ENCODE data around the gene EBI3.

Gene EBI3

DNA sequence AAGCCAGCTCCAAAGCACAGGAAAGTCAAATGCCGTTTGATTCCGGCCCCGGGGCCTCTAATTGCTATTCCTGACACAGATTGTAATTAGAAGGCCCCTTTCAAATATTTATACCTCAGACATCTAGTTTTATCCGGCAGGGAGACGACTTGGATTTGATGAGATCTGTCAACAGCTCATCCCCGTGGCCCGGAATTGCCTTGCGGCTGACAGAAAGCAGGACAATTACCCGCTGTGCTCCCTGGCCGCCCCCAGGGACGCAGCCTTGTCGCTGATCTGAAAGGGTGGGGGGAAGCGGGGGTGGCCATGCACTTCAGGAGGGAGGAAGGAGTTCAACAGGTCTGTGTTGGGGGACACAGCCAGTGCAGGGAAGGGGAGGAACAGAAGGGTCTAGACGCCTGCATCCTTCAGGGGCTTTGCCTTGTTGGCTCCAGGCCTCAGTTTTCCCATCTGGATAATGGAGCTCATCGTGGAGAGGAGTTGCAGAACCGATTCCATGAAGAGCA lies 47.9 kb downstream of the EBI3 start:
- no peak overlapping the region for H3K4me3 ChIP-seq (ENCODE audit: control insufficient read depth in 1 of 7, extremely low read depth in 1 of 7, insufficient read depth in 4 of 7, low read depth in 2 of 7, low read length in 6 of 7)
- no peak for DNase-seq
- WGBS (ENCODE audit: insufficient coverage) = 54% methylated on average over 13 of the region's 16 CpGs
- peaks cover 0 to 27% (median 23%) of the 10 kb centered on the region in 4 experiments for H3K4me1 ChIP-seq (ENCODE audit: control extremely low read depth in 1 of 4, control insufficient read depth in 4 of 4, insufficient read depth in 4 of 4, low read length in 3 of 4)
- H3K27me3 ChIP-seq (replicated peaks in 2 of 5; ENCODE audit: control insufficient read depth in 4 of 5, insufficient read depth in 5 of 5, low read length in 4 of 5) = peaks cover 0 to 26% (median 6%) of the 10 kb centered on the region in 5 experiments
- POLR2A ChIA-PET = interaction anchor here (0.6 kb wide), 2 partner anchors 198 to 904 kb away, joined by 4 read pairs; no protein-coding TSS in a partner anchor
- no peaks in the 10 kb centered on the region for H3K9me3 ChIP-seq (ENCODE audit: control extremely low read depth in 1 of 5, control insufficient read depth in 4 of 5, insufficient read depth in 2 of 5, low read depth in 1 of 5, low read length in 4 of 5)
- peaks cover 0 to 2% (median 0%) of the 10 kb centered on the region in 4 experiments for H3K36me3 ChIP-seq (ENCODE audit: control insufficient read depth in 4 of 4, insufficient read depth in 4 of 4, low read length in 3 of 4)
- CTCF ChIA-PET = interaction anchor here (0.7 to 2.0 kb wide), 5 partner anchors 10 to 75 kb away, joined by 3 to 12 read pairs (median 3); no protein-coding TSS in a partner anchor
- no peak overlapping the region for H3K27ac ChIP-seq (ENCODE audit: insufficient read depth in 1 of 2, low read depth in 1 of 2, low read length in 2 of 2, poor library complexity in 1 of 2, severe bottlenecking in 2 of 2)

DNA sequence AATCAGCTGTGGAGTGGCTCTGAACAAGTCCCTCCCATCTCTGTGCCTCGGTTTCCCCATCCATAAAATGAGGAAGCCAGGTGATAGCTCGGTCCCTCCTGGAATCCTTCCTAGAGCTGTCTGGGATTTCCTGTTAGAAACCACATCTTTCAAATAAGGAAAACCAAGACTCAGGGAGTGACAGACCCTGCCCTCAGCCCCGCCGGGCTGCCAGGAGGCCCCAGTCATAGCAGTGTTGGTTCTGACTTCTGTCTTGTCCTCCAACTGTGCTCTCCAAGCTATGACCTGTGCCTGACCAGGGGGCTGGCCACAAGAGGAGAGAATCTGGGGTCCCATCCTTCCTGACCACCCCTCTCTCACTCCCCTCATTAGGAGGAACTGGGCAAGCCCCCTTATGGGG lies 48.7 kb downstream of the EBI3 start:
- Histone ChIP-seq H3K9me3 (ENCODE audit: control extremely low read depth in 1 of 5, control insufficient read depth in 4 of 5, insufficient read depth in 2 of 5, low read depth in 1 of 5, low read length in 4 of 5) (no peaks in the 10 kb centered on the region), H3K27ac (ENCODE audit: insufficient read depth in 1 of 2, low read depth in 1 of 2, low read length in 2 of 2, poor library complexity in 1 of 2, severe bottlenecking in 2 of 2) (no peak overlapping the region), H3K4me3 (ENCODE audit: control insufficient read depth in 1 of 7, extremely low read depth in 1 of 7, insufficient read depth in 4 of 7, low read depth in 2 of 7, low read length in 6 of 7) (peak overlapping the region in 2 of 7 experiments; percentile 33 to 72), H3K36me3 (ENCODE audit: control insufficient read depth in 4 of 4, insufficient read depth in 4 of 4, low read length in 3 of 4) (no peaks in the 10 kb centered on the region), H3K4me1 (ENCODE audit: control extremely low read depth in 1 of 4, control insufficient read depth in 4 of 4, insufficient read depth in 4 of 4, low read length in 3 of 4) (peaks cover 0 to 27% (median 23%) of the 10 kb centered on the region in 4 experiments), H3K27me3 (replicated peaks in 2 of 5; ENCODE audit: control insufficient read depth in 4 of 5, insufficient read depth in 5 of 5, low read length in 4 of 5) (peaks cover 0 to 31% (median 6%) of the 10 kb centered on the region in 5 experiments)
- WGBS (ENCODE audit: insufficient coverage) = 5% methylated on average over 4 of the region's 4 CpGs
- POLR2A ChIA-PET = interaction anchor here (0.6 kb wide), 1 partner anchor 197 kb away, joined by 4 read pairs; no protein-coding TSS in a partner anchor
- no peak for DNase-seq
- CTCF ChIA-PET = interaction anchor here (0.7 to 2.0 kb wide), 3 partner anchors 11 to 75 kb away, joined by 3 to 12 read pairs (median 3); no protein-coding TSS in a partner anchor

DNA sequence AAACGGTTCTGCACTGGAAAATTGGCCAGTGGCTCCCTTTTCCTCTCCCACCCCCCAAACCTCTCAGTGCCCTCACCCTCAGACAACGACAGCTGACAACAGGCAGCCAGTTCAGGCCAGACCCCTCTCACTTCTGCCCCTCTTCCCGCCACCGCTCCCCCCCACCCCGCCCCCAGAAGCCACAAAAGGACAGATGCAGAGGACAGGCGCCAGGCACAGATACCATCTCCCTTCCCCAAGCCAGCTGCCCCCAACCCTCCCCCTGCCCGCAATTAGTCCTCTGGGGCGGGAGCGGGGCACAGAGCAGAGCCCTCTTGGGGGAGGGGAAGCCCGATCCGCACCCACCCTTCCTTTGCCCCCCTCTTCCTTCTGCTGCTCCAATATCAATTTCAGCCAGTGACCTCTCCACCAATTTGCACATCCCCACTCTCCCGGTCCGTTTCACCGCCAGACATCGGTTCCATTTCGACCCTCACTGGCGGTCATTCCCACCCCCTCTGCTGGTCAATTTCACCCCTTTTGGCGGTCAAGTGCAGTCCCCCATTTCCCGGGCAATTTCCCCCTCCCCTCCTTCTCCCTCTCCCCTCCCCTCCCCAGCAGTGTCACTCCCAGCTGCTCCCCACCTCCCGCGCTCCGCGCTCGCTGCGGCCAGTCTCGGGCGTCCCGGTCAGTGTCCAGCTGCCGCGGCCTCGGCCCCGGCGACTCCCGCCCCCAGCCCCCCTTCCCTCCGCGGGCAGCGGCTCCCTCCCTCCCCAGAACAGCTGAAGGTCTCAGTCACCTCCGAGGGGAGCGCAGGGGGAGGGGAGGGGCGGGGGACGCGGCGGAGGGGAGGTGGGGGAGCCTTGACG lies 49.3 kb downstream of the EBI3 start, which contains the start of gene SHD:
TSS of gene SHD (plus strand) at position 848 of the 848 bp plus-strand sequence. CDS start 798 bp downstream, outside the sequence.
- H3K27ac ChIP-seq (ENCODE audit: insufficient read depth in 1 of 2, low read depth in 1 of 2, low read length in 2 of 2, poor library complexity in 1 of 2, severe bottlenecking in 2 of 2) = no peak within 1 kb of the TSS
- 0% methylated on average over 14 of the region's 44 CpGs for WGBS (ENCODE audit: insufficient coverage)
- ChIA-PET CTCF (interaction anchor here (0.6 to 2.0 kb wide), 4 partner anchors 11 to 75 kb away, joined by 3 to 12 read pairs (median 3); no protein-coding TSS in a partner anchor), POLR2A (no interaction called here)
- H3K4me3 ChIP-seq (ENCODE audit: control insufficient read depth in 1 of 7, extremely low read depth in 1 of 7, insufficient read depth in 4 of 7, low read depth in 2 of 7, low read length in 6 of 7) = peak within 1 kb of the TSS; percentile 13 to 72 (median 48)
- peaks cover 0 to 33% (median 6%) of the 10 kb centered on the region in 5 experiments for H3K27me3 ChIP-seq (replicated peaks in 2 of 5; ENCODE audit: control insufficient read depth in 4 of 5, insufficient read depth in 5 of 5, low read length in 4 of 5)
- peak in 2 of 3 donors; percentile 53 to 66 for DNase-seq
- H3K36me3 ChIP-seq (ENCODE audit: control insufficient read depth in 4 of 4, insufficient read depth in 4 of 4, low read length in 3 of 4) = no peaks in the 10 kb centered on the region
- no peaks in the 10 kb centered on the region for H3K9me3 ChIP-seq (ENCODE audit: control extremely low read depth in 1 of 5, control insufficient read depth in 4 of 5, insufficient read depth in 2 of 5, low read depth in 1 of 5, low read length in 4 of 5)
- peaks cover 0 to 27% (median 23%) of the 10 kb centered on the region in 4 experiments for H3K4me1 ChIP-seq (ENCODE audit: control extremely low read depth in 1 of 4, control insufficient read depth in 4 of 4, insufficient read depth in 4 of 4, low read length in 3 of 4)

- Histone ChIP-seq H3K27me3 (replicated peaks in 2 of 5; ENCODE audit: control insufficient read depth in 4 of 5, insufficient read depth in 5 of 5, low read length in 4 of 5) (peaks cover 0 to 34% (median 6%) of the 10 kb centered on the region in 5 experiments), H3K9me3 (ENCODE audit: control extremely low read depth in 1 of 5, control insufficient read depth in 4 of 5, insufficient read depth in 2 of 5, low read depth in 1 of 5, low read length in 4 of 5) (no peaks in the 10 kb centered on the region), H3K27ac (ENCODE audit: insufficient read depth in 1 of 2, low read depth in 1 of 2, low read length in 2 of 2, poor library complexity in 1 of 2, severe bottlenecking in 2 of 2) (no peak overlapping the region), H3K36me3 (ENCODE audit: control insufficient read depth in 4 of 4, insufficient read depth in 4 of 4, low read length in 3 of 4) (no peaks in the 10 kb centered on the region), H3K4me3 (ENCODE audit: control insufficient read depth in 1 of 7, extremely low read depth in 1 of 7, insufficient read depth in 4 of 7, low read depth in 2 of 7, low read length in 6 of 7) (peak overlapping the region; percentile 13 to 72 (median 47)), H3K4me1 (ENCODE audit: control extremely low read depth in 1 of 4, control insufficient read depth in 4 of 4, insufficient read depth in 4 of 4, low read length in 3 of 4) (peaks cover 0 to 27% (median 23%) of the 10 kb centered on the region in 4 experiments)
- peak in 1 of 3 donors; percentile 31 for DNase-seq
- CTCF ChIA-PET = interaction anchor here (1.5 kb wide), 1 partner anchor 75 kb away, joined by 3 read pairs; no protein-coding TSS in a partner anchor
- WGBS (ENCODE audit: insufficient coverage) = under 1% methylated on average over 18 of the region's 30 CpGs
- POLR2A ChIA-PET = no interaction called here
These were observed 49.9 kb downstream of the EBI3 start for GRCh38 chr19:4279267-4279529.

DNA sequence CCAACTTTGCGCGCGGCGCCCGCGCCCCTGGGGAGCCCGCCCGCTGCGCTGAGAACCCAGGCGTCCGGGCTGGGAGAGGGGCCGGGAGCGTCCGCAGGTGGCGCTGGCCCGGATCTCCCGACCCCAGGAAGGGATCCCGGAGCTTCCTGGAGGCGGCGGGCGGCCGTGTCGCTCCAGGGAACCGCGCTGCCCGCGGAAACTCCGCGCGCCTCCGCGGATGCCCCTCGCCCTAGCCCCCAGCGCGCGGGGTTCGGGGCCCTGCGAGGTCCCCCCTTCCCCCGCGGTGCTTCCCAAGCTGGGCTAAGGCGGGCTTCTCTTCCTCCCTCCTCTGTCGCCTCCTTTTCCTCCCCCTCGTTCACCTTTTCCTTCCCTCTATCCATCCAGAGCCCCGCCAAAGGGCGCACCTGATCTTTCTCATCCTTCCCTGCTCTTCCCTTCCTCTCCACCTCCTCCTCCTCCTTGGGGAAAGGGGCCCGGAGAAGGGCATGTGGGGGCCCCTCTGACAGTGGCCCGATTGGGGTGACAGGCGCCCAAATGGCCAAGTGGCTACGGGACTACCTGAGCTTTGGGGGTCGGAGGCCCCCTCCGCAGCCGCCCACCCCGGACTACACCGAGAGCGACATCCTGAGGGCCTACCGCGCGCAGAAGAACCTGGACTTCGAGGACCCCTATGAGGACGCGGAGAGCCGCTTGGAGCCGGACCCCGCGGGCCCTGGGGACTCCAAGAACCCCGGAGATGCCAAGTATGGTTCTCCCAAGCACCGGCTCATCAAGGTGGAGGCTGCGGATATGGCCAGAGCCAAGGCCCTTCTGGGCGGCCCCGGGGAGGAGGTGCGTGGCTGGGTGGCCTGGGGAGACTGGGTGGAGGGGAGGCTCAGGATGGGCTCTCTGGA lies 50.5 kb downstream of the EBI3 start:
- ChIA-PET POLR2A (interaction anchor here (0.6 kb wide), 1 partner anchor 216 kb away, joined by 5 read pairs; no protein-coding TSS in a partner anchor), CTCF (interaction anchor here (1.0 to 1.6 kb wide), 5 partner anchors 12 to 74 kb away, joined by 3 to 6 read pairs (median 3); partner anchors contain the start of gene MPND)
- whole genome bisulfite sequencing (ENCODE audit: insufficient coverage) = 6% methylated on average over 57 of the region's 71 CpGs
- no peak for DNase-seq
- H3K27me3 ChIP-seq (replicated peaks in 2 of 5; ENCODE audit: control insufficient read depth in 4 of 5, insufficient read depth in 5 of 5, low read length in 4 of 5) = peaks cover 0 to 40% (median 6%) of the 10 kb centered on the region in 5 experiments
- no peaks in the 10 kb centered on the region for H3K9me3 ChIP-seq (ENCODE audit: control extremely low read depth in 1 of 5, control insufficient read depth in 4 of 5, insufficient read depth in 2 of 5, low read depth in 1 of 5, low read length in 4 of 5)
- H3K36me3 ChIP-seq (ENCODE audit: control insufficient read depth in 4 of 4, insufficient read depth in 4 of 4, low read length in 3 of 4) = no peaks in the 10 kb centered on the region
- peak overlapping the region; percentile 13 to 72 (median 47) for H3K4me3 ChIP-seq (ENCODE audit: control insufficient read depth in 1 of 7, extremely low read depth in 1 of 7, insufficient read depth in 4 of 7, low read depth in 2 of 7, low read length in 6 of 7)
- H3K27ac ChIP-seq (ENCODE audit: insufficient read depth in 1 of 2, low read depth in 1 of 2, low read length in 2 of 2, poor library complexity in 1 of 2, severe bottlenecking in 2 of 2) = no peak overlapping the region
- peaks cover 0 to 27% (median 23%) of the 10 kb centered on the region in 4 experiments for H3K4me1 ChIP-seq (ENCODE audit: control extremely low read depth in 1 of 4, control insufficient read depth in 4 of 4, insufficient read depth in 4 of 4, low read length in 3 of 4)

DNA sequence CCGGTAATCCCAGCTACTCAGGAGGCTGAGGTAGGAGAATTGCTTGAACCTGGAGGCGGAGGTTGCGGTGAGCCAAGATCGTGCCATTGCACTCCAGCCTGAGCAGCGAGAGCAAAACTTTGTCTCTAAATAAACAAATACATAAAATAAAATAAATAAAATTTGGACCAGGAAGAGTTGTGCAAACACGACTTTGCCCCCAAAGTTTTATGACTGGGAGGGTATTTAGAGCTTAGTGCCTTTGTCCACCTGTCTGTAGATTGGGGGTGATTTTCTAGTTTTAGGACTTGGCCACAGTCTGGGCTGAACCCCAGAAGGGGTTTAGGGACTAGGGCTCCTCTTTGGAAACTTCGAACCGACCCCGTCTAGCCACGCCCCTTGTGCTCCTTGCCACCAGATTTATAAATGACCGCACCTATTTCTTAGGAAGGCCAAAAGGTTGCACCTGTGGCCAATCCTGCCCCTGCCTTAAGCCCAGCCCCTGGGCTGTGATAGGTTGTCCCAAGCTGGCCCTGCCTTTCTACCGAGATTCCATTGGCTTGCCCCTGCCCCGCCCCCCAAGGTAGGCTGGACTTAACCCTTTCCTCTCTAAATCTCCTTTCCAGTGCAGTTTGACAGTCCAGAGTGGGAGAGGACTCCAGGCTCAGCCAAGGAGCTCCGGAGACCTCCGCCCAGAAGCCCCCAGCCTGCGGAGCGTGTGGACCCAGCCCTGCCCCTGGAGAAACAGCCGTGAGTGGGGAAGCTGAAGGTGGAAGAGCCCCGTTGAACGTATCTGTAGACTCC lies 55.0 kb downstream of the EBI3 start:
- POLR2A ChIA-PET = no interaction called here
- no peak overlapping the region for H3K27ac ChIP-seq (ENCODE audit: insufficient read depth in 1 of 2, low read depth in 1 of 2, low read length in 2 of 2, poor library complexity in 1 of 2, severe bottlenecking in 2 of 2)
- H3K4me3 ChIP-seq (ENCODE audit: control insufficient read depth in 1 of 7, extremely low read depth in 1 of 7, insufficient read depth in 4 of 7, low read depth in 2 of 7, low read length in 6 of 7) = no peak overlapping the region
- H3K9me3 ChIP-seq (ENCODE audit: control extremely low read depth in 1 of 5, control insufficient read depth in 4 of 5, insufficient read depth in 2 of 5, low read depth in 1 of 5, low read length in 4 of 5) = no peaks in the 10 kb centered on the region
- peaks cover 0 to 9% (median 8%) of the 10 kb centered on the region in 4 experiments for H3K4me1 ChIP-seq (ENCODE audit: control extremely low read depth in 1 of 4, control insufficient read depth in 4 of 4, insufficient read depth in 4 of 4, low read length in 3 of 4)
- 40% methylated on average over 14 of the region's 20 CpGs for WGBS (ENCODE audit: insufficient coverage)
- DNase-seq = peak in 2 of 3 donors; percentile 40 to 49
- CTCF ChIA-PET = interaction anchor here (1.0 to 1.5 kb wide), 2 partner anchors 10 to 17 kb away, joined by 3 read pairs; no protein-coding TSS in a partner anchor
- peaks cover 0 to 43% (median 10%) of the 10 kb centered on the region in 5 experiments for H3K27me3 ChIP-seq (replicated peaks in 2 of 5; ENCODE audit: control insufficient read depth in 4 of 5, insufficient read depth in 5 of 5, low read length in 4 of 5)
- no peaks in the 10 kb centered on the region for H3K36me3 ChIP-seq (ENCODE audit: control insufficient read depth in 4 of 4, insufficient read depth in 4 of 4, low read length in 3 of 4)

All from common myeloid progenitor, CD34-positive (primary cell).